DND-41 (cell line): ENCODE data around the gene PLA2G4A.

Experiments
- EZH2 ChIP-seq: IDR thresholded peaks from 3 replicates; pipeline ENCODE4 v1.6.1; 2012; ENCODE audit warnings: borderline replicate concordance, low read depth, mild to moderate bottlenecking, moderate library complexity, low read length, inconsistent platforms; ENCODE audit not compliant: severe bottlenecking
- TF ChIP-seq, protein P1 (sequence below): IDR thresholded peaks from 2 replicates; pipeline ENCODE4 v1.5.1; 2012; ENCODE audit warnings: borderline replicate concordance, low read length, moderate library complexity, mild to moderate bottlenecking; ENCODE audit not compliant: poor library complexity, severe bottlenecking; ENCODE audit errors: extremely low read depth

DNA sequence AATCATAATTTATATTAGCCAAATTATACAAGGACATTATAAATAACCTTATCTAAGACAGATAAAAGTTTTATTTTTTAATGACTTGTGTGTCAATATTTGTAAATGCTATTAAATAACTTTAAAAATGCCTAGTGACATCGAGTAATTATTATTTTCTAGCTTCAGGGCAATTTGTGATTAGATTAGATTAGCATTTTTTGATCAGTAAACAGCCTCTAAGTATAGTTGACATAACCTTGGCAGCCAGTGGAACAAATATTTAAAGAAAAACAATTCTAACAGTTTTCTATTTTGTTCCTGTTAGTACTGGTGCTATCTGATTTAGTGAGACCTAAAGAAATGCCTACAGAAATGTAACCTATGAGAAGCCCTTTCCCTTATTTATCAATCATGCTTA is 169.1 kb downstream of the PLA2G4A start:
- TF ChIP-seq, protein P1, sequence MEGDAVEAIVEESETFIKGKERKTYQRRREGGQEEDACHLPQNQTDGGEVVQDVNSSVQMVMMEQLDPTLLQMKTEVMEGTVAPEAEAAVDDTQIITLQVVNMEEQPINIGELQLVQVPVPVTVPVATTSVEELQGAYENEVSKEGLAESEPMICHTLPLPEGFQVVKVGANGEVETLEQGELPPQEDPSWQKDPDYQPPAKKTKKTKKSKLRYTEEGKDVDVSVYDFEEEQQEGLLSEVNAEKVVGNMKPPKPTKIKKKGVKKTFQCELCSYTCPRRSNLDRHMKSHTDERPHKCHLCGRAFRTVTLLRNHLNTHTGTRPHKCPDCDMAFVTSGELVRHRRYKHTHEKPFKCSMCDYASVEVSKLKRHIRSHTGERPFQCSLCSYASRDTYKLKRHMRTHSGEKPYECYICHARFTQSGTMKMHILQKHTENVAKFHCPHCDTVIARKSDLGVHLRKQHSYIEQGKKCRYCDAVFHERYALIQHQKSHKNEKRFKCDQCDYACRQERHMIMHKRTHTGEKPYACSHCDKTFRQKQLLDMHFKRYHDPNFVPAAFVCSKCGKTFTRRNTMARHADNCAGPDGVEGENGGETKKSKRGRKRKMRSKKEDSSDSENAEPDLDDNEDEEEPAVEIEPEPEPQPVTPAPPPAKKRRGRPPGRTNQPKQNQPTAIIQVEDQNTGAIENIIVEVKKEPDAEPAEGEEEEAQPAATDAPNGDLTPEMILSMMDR: no peak
- TF ChIP-seq EZH2: no peak
